Common myeloid progenitor, CD34-positive (primary cell): ENCODE measurements around the gene CSMD2.

ENCODE experiments used
- CTCF ChIA-PET: fragments of 350-600 bp; sonication (Branson Sonifier 250); formaldehyde crosslinking; loops from one replicate; lab custom pipeline; 2021; ENCODE audit warnings: antibody characterized with exemption; lab: Charles Lee
- POLR2A ChIA-PET: fragments of 350-600 bp; sonication (Branson Sonifier 250); formaldehyde crosslinking; loops from one replicate; lab custom pipeline; 2021; ENCODE audit warnings: antibody characterized with exemption; lab: Charles Lee
- DNase-seq, 3 donors: peaks; one replicate each; pipeline versions ENCODE4 v3.0.0 to v3.0.0-alpha.2; 2013
- H3K27ac ChIP-seq, 2 experiments: 1 replicate in 1 of 2; 2 replicates in 1 of 2; pipeline ENCODE4 v1.7.0; 2013; ENCODE audit warnings: inconsistent platforms in 2 of 2, low read length in 2 of 2, mild to moderate bottlenecking in 2 of 2, low read depth in 1 of 2, moderate library complexity in 1 of 2; ENCODE audit not compliant: severe bottlenecking in 2 of 2, insufficient read depth in 1 of 2, poor library complexity in 1 of 2
- H3K27me3 ChIP-seq, 5 experiments: replicated peaks in 2 of 5; 1 replicate in 3 of 5; 2 replicates in 2 of 5; pipeline versions ENCODE4 v1.6.1 to v1.7.0; 2013; ENCODE audit warnings: low read length in 4 of 5, mild to moderate bottlenecking in 2 of 5, moderate library complexity in 2 of 5, inconsistent platforms in 1 of 5; ENCODE audit not compliant: insufficient read depth in 5 of 5, control insufficient read depth in 4 of 5
- H3K36me3 ChIP-seq, 4 experiments: 1 replicate in 2 of 4; 2 replicates in 2 of 4; pipeline versions ENCODE4 v1.6.1 to v1.7.0; 2013; ENCODE audit warnings: low read length in 3 of 4, control low read depth in 1 of 4, mild to moderate bottlenecking in 1 of 4; ENCODE audit not compliant: control insufficient read depth in 4 of 4, insufficient read depth in 4 of 4
- H3K4me1 ChIP-seq, 4 experiments: 1 replicate in 3 of 4; 2 replicates in 1 of 4; pipeline versions ENCODE4 v1.6.1 to v1.7.1; 2013; ENCODE audit warnings: low read length in 3 of 4, mild to moderate bottlenecking in 3 of 4, control low read depth in 1 of 4, inconsistent platforms in 1 of 4, moderate library complexity in 1 of 4; ENCODE audit not compliant: control insufficient read depth in 4 of 4, insufficient read depth in 4 of 4; ENCODE audit errors: control extremely low read depth in 1 of 4
- H3K4me3 ChIP-seq, 7 experiments: 1 replicate in 4 of 7; 2 replicates in 3 of 7; pipeline versions ENCODE4 v1.5.1 to v1.7.0; 2013; ENCODE audit warnings: mild to moderate bottlenecking in 7 of 7, low read length in 6 of 7, moderate library complexity in 6 of 7, inconsistent platforms in 2 of 7, low read depth in 2 of 7, control low read depth in 1 of 7; ENCODE audit not compliant: insufficient read depth in 4 of 7, control insufficient read depth in 1 of 7; ENCODE audit errors: extremely low read depth in 1 of 7
- H3K9me3 ChIP-seq, 5 experiments: 1 replicate in 4 of 5; 2 replicates in 1 of 5; pipeline versions ENCODE4 v1.6.1 to v1.7.1; 2013; ENCODE audit warnings: low read length in 4 of 5, mild to moderate bottlenecking in 2 of 5, inconsistent platforms in 1 of 5, low read depth in 1 of 5, moderate library complexity in 1 of 5; ENCODE audit not compliant: control insufficient read depth in 4 of 5, insufficient read depth in 2 of 5; ENCODE audit errors: control extremely low read depth in 1 of 5
- WGBS: methylation state at CpG from one replicate; pipeline ENCODE4 v1.1.5; 2013; ENCODE audit not compliant: insufficient coverage; 5-methylcytosine and 5-hydroxymethylcytosine counted together

The CSMD2 gene

DNA sequence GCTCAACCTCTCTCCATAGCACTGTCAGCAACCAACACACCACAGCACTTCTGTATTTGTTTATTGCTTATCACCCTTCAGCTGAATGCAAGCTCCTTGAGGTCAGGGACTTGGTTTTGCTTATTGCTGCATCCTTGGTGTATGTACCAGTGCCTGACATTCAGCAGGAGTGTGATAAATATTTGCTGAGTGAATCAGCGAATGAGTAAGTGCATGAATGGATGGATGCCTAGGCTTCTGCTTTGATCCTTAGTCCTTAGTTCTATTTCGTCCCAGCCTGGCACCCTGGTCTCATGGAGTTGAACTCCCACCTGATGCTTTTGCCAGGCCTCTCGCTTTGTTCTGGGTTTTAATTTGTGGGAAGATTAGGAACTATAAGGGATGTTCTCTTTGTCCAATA is 604.4 kb downstream of the CSMD2 start:
- CTCF ChIA-PET: interaction anchor here (0.6 kb wide), 1 partner anchor 29 kb away, joined by 3 read pairs; no protein-coding TSS in a partner anchor
- no peaks in the 10 kb centered on the region for H3K4me1 ChIP-seq
- H3K4me3 ChIP-seq: no peak overlapping the region
- WGBS: 79% methylated on average over 3 of the region's 3 CpGs
- POLR2A ChIA-PET: interaction anchor here (0.8 kb wide), 1 partner anchor 18 kb away, joined by 3 read pairs; no protein-coding TSS in a partner anchor
- no peak overlapping the region for H3K27ac ChIP-seq
- H3K9me3 ChIP-seq: peaks cover 0 to 2% (median 0%) of the 10 kb centered on the region in 5 experiments
- H3K36me3 ChIP-seq: no peaks in the 10 kb centered on the region
- peaks cover 0 to 7% (median 2%) of the 10 kb centered on the region in 5 experiments for H3K27me3 ChIP-seq
- no peak for DNase-seq

DNA sequence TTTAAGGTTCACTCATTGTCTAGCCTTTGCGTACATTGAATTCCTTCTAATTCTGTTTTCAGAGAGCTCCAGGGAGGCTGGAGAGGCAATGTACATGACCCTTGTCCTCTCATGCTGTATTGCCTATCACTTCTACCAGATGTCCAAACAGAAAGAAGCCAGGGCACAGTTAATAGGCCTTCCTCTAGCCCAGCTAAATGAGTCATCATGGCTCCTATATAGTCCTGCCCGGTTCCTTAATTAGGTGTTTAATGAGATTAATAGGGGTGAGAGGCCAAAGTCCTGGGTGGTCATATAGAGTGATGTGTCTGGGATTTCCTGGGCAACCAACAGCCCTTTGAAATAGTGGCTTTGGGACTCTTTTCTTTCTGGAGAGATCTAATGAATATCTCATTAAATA is 616.3 kb downstream of the CSMD2 start:
- WGBS: 87% methylated on average over 2 of the region's 2 CpGs
- Histone ChIP-seq H3K4me3 (no peak overlapping the region), H3K27ac (no peak overlapping the region), H3K36me3 (no peaks in the 10 kb centered on the region), H3K9me3 (peaks cover 2 to 30% (median 13%) of the 10 kb centered on the region in 5 experiments), H3K4me1 (no peaks in the 10 kb centered on the region), H3K27me3 (peaks cover 0 to 5% (median 0%) of the 10 kb centered on the region in 5 experiments)
- POLR2A ChIA-PET: no interaction called here
- DNase-seq: no peak
- CTCF ChIA-PET: no interaction called here

DNA sequence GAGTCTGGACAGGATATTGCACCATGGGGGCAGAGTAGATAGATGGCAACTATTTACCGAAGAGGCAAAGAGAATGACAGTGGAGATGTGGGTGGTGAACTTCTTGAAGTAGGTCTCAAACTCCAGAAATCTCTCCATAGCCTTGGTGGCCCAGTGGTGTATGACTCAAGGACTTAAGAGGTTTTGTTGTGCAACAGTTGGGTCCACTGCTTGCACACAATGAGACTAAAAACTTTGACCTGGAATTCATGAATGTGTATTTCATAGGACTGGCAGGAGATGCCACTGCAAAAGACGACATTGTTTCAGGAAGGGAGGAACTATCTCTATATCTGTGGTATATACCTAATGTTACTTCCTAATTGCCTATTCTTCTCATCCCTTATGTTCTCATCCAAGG is 616.7 kb downstream of the CSMD2 start:
- no peak overlapping the region for H3K27ac ChIP-seq
- DNase-seq: no peak
- ChIA-PET CTCF (no interaction called here), POLR2A (no interaction called here)
- WGBS: 100% methylated on average over 1 of the region's 2 CpGs
- no peaks in the 10 kb centered on the region for H3K4me1 ChIP-seq
- H3K4me3 ChIP-seq: no peak overlapping the region
- no peaks in the 10 kb centered on the region for H3K36me3 ChIP-seq
- H3K27me3 ChIP-seq: peaks cover 0 to 5% (median 0%) of the 10 kb centered on the region in 5 experiments
- peaks cover 2 to 30% (median 13%) of the 10 kb centered on the region in 5 experiments for H3K9me3 ChIP-seq

DNA sequence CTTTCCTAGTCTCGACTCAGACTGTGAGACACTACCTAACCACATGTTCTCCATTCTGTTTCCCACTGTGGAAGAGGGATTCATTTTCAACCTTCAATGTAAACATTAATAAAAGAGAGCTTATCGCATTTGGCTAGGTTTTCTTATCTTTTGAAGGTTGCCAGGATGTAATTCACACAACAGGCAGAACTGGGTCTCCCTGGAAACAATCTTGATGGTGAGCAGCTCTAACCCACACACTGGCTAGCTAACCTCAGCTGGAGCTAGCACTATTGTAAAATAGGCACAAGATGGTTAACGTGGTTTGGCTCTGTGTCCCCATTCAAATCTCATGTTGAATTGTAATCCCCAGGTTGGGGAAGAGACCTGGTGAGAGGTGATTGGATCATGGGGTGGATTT is 617.5 kb downstream of the CSMD2 start:
- 79% methylated on average over 2 of the region's 3 CpGs for WGBS

DNA sequence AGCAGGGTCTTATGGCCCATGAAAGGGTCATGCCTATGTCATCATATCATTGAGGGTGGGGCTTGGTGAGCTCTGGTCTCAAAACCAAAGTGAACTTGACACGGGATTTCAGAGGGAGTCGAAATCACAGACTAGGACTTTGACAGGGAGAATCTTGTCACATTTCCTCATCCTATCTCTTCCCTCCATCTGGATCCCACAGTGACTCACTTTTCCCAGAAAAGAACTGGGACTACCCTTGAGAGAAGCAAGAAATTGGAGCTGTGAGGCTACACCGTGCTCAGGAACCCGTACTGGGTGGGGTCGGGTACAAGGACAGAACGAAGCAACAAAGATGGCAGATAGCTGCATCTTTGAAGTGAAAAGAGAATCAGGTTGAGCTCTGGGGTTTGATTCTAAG is 623.1 kb downstream of the CSMD2 start:
- Histone ChIP-seq H3K27ac (no peak overlapping the region), H3K36me3 (no peaks in the 10 kb centered on the region), H3K9me3 (no peaks in the 10 kb centered on the region), H3K27me3 (peaks cover 0 to 5% (median 0%) of the 10 kb centered on the region in 5 experiments), H3K4me1 (no peaks in the 10 kb centered on the region), H3K4me3 (no peak overlapping the region)
- ChIA-PET POLR2A (no interaction called here), CTCF (no interaction called here)
- no peak for DNase-seq
- WGBS: 98% methylated on average over 6 of the region's 6 CpGs

More for the DNA sequence above, 617.5 kb downstream of the CSMD2 start:
- POLR2A ChIA-PET: no interaction called here
- Histone ChIP-seq H3K27ac (no peak overlapping the region), H3K4me3 (no peak overlapping the region), H3K27me3 (peaks cover 0 to 5% (median under 1%) of the 10 kb centered on the region in 5 experiments), H3K9me3 (peaks cover 2 to 30% (median 13%) of the 10 kb centered on the region in 5 experiments), H3K4me1 (no peaks in the 10 kb centered on the region), H3K36me3 (no peaks in the 10 kb centered on the region)
- DNase-seq: peak; percentile 2 to 45 (median 29)
- CTCF ChIA-PET: no interaction called here

DNA sequence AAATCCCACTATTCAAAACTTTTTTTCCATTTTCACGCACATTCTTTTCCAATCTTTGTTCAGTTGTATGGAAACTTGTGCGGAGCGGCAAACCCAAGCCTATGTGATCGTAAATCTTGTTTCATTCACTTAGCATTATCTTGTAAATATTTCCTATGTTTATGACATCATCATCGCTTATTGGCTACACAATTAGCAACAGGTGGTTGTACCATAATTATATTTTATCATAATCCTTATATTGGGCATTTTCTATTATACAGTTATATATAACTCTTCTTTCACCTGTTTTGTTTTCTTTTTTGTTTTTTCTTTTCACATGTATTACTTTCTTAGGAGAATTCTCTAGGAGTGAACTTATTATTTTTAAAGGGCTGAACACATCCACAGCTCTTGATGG is 627.1 kb downstream of the CSMD2 start:
- H3K4me1 ChIP-seq: no peaks in the 10 kb centered on the region
- CTCF ChIA-PET: no interaction called here
- H3K27me3 ChIP-seq: peaks cover 0 to 1% (median 0%) of the 10 kb centered on the region in 5 experiments
- H3K4me3 ChIP-seq: no peak overlapping the region
- no CpG with 5 or more reads among the region's 5 CpGs for whole genome bisulfite sequencing
- no peaks in the 10 kb centered on the region for H3K9me3 ChIP-seq
- H3K27ac ChIP-seq: no peak overlapping the region
- DNase-seq: no peak
- H3K36me3 ChIP-seq: no peaks in the 10 kb centered on the region
- POLR2A ChIA-PET: no interaction called here

DNA sequence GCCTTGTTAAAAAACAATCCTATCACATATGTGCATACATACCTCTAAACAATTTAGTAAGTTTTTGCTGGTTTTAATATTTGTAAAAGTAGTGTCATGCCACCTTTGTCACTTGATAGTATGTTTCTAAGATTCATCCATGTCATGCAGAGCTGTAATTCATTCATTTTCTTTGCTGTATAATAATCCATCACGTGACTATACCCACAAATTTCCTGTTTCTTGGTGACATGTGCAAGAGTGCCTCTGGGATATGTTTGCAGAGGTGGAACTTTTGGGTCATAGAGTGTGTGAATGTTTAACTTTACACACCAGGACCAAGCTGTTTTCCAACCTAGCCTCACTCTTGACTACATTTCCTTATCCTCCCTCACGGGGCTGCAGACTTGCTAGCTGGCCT is 629.7 kb downstream of the CSMD2 start:
- no peaks in the 10 kb centered on the region for H3K9me3 ChIP-seq
- DNase-seq: no peak
- CTCF ChIA-PET: no interaction called here
- H3K27me3 ChIP-seq: peaks cover 0 to 4% (median 0%) of the 10 kb centered on the region in 5 experiments
- 100% methylated on average over 1 of the region's 2 CpGs for WGBS
- no peak overlapping the region for H3K27ac ChIP-seq
- no peak overlapping the region for H3K4me3 ChIP-seq
- H3K36me3 ChIP-seq: no peaks in the 10 kb centered on the region
- no peaks in the 10 kb centered on the region for H3K4me1 ChIP-seq
- POLR2A ChIA-PET: no interaction called here
